GM06990 (cell line): Measurements from ENCODE around the gene CRPPA.

Source experiments
- DNase-seq: peaks from one replicate; pipeline ENCODE4 v3.0.0-alpha.2; 2011; ENCODE audit not compliant: insufficient read length; ENCODE audit errors: extremely low read depth
- H3K27me3 ChIP-seq: replicated peaks from 2 replicates; pipeline ENCODE4 v1.6.0; 2011; ENCODE audit warnings: low read length; ENCODE audit not compliant: control insufficient read depth, insufficient read depth
- H3K36me3 ChIP-seq: 2 replicates; pipeline ENCODE4 v1.5.1; 2011; ENCODE audit warnings: low read length; ENCODE audit not compliant: control insufficient read depth, insufficient read depth
- H3K4me3 ChIP-seq: replicated peaks from 2 replicates; pipeline ENCODE4 v1.5.1; 2011; ENCODE audit warnings: low read depth, mild to moderate bottlenecking, control low read depth, low read length
- TF ChIP-seq, protein P1 (sequence below): IDR thresholded peaks from 2 replicates; pipeline ENCODE4 v1.5.1; 2011; ENCODE audit warnings: low read length, control low read depth, mild to moderate bottlenecking, inconsistent platforms; ENCODE audit not compliant: insufficient read depth, poor library complexity, severe bottlenecking

Gene CRPPA

DNA sequence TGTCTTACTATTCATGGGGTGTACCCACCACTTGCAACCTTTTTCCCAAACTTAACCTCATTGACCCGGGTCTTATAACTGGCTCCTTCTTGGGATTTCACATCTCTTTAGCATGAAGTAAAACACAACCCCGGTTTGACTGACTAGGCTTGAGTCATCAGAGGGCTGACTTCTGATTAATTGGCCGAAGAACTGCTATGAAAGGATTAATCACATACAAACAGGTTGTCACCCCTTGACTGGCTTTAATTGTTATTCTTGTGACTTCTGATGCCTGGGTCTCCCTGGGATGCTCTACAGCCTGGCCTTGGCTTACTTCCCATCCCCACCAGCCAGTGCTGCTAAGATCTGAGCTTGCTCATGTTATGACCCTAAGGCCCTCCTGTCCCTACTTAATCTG is 8.8 kb upstream of the CRPPA start:
- no peaks in the 10 kb centered on the region for H3K27me3 ChIP-seq
- TF ChIP-seq, protein P1, sequence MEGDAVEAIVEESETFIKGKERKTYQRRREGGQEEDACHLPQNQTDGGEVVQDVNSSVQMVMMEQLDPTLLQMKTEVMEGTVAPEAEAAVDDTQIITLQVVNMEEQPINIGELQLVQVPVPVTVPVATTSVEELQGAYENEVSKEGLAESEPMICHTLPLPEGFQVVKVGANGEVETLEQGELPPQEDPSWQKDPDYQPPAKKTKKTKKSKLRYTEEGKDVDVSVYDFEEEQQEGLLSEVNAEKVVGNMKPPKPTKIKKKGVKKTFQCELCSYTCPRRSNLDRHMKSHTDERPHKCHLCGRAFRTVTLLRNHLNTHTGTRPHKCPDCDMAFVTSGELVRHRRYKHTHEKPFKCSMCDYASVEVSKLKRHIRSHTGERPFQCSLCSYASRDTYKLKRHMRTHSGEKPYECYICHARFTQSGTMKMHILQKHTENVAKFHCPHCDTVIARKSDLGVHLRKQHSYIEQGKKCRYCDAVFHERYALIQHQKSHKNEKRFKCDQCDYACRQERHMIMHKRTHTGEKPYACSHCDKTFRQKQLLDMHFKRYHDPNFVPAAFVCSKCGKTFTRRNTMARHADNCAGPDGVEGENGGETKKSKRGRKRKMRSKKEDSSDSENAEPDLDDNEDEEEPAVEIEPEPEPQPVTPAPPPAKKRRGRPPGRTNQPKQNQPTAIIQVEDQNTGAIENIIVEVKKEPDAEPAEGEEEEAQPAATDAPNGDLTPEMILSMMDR = no peak
- DNase-seq = no peak
- H3K36me3 ChIP-seq = no peaks in the 10 kb centered on the region
- H3K4me3 ChIP-seq = no peak overlapping the region

DNA sequence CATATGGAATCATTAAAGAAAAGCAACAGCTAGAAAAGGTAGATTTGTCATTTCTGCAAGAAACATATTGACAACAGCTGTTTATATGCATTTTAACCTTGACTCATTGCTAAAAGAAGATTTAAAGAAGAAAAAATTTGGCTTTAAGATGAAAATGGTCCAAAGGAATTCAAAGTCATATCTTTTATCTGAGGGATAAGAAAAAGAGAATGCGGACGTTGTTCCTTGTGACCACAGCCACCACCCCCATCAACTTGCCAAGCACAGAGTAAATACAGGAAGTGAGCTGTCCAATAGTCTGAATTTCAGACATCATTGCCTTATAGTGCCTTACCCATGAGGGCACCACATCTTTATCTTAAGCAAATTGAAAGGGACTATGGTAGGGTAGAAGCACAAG is 7.3 kb upstream of the CRPPA start:
- Histone ChIP-seq H3K27me3 (no peaks in the 10 kb centered on the region), H3K36me3 (no peaks in the 10 kb centered on the region), H3K4me3 (no peak overlapping the region)
- no peak for DNase-seq
- TF ChIP-seq, protein P1 = no peak

DNA sequence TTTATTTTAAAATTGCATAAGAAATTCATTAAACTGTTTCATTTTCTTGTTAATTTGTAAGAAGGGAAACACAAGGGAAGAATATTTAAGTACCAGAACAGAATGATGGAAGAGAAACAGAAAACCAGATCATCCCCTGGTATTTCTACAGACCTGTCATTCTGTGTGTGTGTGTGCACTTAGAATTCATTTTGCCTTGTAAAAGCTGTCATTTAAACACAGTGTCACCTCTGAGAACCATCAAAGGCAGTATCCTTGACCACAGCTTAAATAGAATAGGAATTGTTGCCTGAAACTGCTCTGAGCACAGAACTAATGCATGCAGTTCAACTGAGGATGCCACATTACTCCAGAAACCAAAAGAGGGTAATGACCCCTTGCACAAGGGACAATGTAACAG is 6.8 kb upstream of the CRPPA start:
- no peaks in the 10 kb centered on the region for H3K36me3 ChIP-seq
- H3K4me3 ChIP-seq = no peak overlapping the region
- TF ChIP-seq, protein P1 = no peak
- no peak for DNase-seq
- no peaks in the 10 kb centered on the region for H3K27me3 ChIP-seq

DNA sequence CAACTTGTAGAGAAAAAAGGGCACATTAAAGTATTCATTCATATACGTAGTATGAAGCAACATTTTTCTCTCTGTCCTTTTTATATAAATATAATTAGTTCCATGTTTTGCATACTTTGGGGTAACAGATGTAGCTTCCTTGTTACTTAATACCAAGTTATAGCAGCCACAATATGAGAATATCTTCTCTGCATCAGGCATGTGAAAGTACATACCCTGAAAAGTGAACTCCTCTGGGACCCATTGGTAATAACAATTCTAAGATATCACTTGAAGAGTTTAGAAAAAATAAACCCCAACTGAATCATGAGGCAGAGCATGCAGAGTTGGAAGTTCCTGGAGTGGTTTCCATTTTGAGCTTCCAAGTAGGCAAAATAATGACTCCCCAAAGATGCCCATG is 2.4 kb upstream of the CRPPA start:
- no peaks in the 10 kb centered on the region for H3K36me3 ChIP-seq
- H3K4me3 ChIP-seq = no peak overlapping the region
- H3K27me3 ChIP-seq = no peaks in the 10 kb centered on the region
- TF ChIP-seq, protein P1 = no peak
- no peak for DNase-seq

DNA sequence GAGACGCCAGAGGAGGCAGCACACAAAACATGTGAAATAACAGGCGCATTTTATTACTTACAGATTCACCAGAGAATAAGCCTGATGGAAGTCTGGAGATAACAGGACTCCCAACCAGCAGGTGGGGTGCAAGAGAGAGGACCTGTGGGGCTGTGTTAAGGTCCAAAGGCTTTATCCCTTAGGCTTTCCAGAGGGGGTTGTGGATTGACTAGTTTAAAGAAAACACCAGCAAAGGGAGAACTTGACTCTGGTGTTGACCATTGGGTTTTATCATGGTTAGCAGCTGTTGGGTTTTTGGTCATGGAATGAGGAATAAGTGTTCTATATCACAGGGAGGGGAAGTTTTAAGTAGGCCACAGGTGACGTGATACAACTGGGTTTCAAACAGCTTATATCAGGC is 1.6 kb upstream of the CRPPA start:
- Histone ChIP-seq H3K4me3 (no peak overlapping the region), H3K36me3 (no peaks in the 10 kb centered on the region), H3K27me3 (no peaks in the 10 kb centered on the region)
- TF ChIP-seq, protein P1 = no peak
- DNase-seq = no peak

DNA sequence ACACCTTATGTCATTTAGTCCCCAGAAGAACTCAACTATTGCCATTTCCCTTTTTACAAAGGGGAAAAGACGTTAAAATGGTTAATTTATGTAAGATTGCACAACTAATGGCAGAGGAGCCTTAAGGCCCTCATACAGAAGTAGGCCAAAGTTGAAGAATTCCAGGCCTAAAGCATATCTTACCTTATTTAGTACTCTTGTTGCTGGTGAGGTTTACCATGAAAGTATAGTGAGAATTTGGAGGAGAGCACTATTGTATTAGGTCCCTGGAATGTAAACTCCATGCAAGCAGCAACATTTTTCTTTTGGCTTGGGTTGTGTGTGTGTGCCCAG is 731 bp upstream of the CRPPA start:
- no peak overlapping the region for H3K4me3 ChIP-seq

More for the DNA sequence above, 731 bp upstream of the CRPPA start:
- DNase-seq = no peak
- Histone ChIP-seq H3K36me3 (no peaks in the 10 kb centered on the region), H3K27me3 (no peaks in the 10 kb centered on the region)
- TF ChIP-seq, protein P1 = no peak
